HPDE6-E6E7 (cell line): ENCODE data around the gene LRRC15.

Source experiments
- DNase-seq: peaks from one replicate; pipeline ENCODE4 v3.0.0; 2011; ENCODE audit warnings: missing footprints; ENCODE audit errors: extremely low spot score

Gene LRRC15

GRCh38 chr3:194336601-194337355, 32.8 kb downstream of the LRRC15 start:
- no peak for DNase-seq

DNA sequence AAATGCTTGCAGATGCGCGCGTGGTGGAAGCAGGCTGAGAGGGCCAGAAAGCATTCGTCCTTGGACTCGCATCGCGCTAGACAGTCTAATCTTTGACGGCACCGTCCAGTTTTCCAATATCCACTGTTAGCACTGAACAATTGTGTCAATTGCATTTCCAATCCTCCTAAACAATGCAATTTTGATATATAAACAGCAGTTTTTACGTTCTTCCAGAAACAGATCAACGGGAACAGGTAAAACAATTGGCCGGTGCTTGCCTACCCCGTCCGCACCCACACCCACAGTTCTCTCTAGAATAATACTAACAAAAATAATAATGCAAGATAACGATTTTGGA, 35.6 kb downstream of the LRRC15 start:
- DNase-seq, result no peak

DNA sequence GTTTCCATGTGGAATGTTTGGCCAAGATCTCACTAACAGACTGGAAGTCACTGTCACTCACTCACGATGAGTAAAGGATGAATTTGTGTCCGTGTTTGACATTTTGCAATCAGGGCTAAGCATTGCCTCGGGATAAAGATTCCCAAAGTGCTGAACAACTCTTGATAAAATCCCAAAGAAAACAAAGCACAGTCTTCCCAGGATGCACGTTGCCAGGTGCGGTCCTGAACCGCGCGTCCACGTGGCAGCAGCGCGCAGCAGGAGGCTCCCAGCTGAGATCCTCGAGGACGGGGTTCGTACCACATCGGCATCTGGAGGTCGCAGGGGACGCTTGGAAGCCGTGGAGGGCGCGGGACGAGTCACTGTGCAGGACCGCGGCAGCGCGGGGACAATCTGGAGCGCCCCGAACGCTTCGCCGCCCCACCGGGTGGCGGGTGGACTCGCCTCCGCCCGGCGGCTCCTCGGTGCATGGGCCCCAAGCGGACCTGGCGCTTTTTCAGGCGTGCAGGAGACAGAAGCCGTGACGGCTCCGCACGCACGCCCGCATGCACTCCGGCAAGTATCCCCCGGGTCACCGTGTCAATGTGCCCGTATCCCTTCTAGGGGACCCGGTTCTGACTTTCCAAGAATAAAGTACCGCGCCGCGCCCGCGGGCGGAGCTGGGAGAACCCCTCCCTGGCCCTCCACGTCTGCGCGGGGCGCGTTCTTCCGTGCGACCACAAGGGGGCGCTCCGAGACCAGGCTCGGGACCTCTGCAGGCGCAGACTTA, 36.1 kb downstream of the LRRC15 start:
- DNase-seq, result peak; percentile 61

DNA sequence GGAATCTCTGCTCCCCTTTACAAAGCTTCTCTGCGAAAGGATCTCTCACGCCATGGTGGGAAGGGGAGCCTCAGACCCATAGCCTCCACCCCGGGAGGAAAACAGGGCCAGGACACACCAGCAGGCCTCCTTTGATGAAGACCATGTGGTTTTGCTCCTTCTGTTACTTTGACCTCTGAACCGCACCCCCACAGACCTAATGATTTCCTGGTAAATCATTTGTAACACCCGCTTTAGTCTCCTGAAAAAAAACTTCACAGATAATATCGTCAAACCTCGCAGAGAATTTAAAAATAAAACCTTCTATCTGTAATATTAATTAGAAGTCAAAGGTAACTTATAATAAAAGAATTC, 36.7 kb downstream of the LRRC15 start:
- no peak for DNase-seq

GRCh38 chr3:194330579-194330978, 39.0 kb downstream of the LRRC15 start:
- peak; percentile 76 for DNase-seq

DNA sequence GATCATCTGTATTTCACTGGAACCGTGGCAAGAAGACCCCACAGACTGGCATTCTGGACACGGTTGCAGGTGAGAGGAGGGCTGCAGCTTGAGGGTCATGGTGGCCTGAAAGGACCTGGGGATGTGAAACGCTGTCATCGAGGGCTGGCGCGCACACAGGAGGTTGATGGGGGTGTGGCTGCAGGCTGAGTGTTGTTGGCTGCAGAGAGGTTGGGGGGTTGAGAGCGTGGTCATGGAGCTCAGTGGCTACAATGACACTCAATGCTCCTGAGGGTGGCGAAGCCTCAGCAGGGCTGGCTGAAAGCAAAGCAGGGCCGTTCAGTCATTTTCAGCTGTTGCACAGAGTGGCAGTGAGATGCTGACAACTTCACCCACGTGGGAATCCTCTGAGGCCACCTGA, 39.4 kb downstream of the LRRC15 start:
- DNase-seq, result no peak

DNA sequence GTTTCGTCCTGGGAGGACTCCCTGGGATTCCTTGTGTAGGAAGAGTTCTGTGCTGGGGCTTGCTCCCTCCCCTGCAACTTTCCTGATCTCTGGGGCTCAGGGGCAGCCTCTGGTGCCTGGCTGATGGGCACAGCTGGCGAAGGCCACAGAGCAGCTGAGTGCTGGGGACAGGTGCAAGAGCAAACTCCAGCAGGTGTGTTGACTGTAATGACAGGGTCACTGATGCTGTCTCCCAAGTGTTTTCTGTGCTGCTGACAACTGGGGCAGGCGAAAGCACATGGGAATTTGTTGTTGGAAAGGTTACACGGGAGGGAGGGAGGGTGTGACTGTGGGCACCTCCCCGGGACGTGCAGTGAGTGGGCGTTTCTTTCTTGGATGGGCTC, 40.0 kb downstream of the LRRC15 start:
- no peak for DNase-seq

DNA sequence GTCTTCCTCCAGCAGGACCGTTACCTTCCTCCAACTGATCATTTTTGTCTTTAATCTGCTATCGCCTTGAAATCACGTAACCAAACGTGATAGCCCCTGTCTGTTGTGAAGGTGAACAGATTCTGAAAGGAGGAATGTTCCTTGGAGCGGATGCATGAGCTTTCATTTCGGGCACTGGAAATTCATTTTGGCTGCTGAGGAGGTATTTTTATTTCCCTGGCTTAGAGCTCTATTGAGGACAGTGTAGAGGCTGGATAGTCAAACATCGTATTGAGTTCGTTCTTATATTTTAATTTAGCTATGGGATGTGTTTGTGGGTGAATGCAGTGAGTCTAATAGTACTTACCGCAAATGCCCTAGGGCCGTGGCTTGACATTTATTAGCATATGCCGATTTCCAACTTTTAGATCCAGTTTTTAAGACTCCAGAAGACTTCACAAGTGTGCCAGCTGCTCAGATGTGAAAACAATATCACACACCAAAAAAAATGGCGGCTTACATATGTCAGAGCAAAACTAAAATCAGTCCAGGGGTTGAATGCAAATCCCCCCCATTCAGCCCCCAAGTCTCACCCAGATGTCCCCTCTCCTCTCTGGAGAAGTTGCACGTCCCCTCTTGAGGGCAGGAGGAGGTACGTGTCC, 40.5 kb downstream of the LRRC15 start:
- no peak for DNase-seq

GRCh38 chr3:194328053-194328657, 41.4 kb downstream of the LRRC15 start:
- peak; percentile 89 for DNase-seq

- no peak for DNase-seq
These were observed 42.1 kb downstream of the LRRC15 start for GRCh38 chr3:194327218-194328052.

- no peak for DNase-seq
These were observed 42.6 kb downstream of the LRRC15 start for GRCh38 chr3:194326968-194327217.

GRCh38 chr3:194326192-194326967, 43.2 kb downstream of the LRRC15 start:
- DNase-seq, result no peak

DNA sequence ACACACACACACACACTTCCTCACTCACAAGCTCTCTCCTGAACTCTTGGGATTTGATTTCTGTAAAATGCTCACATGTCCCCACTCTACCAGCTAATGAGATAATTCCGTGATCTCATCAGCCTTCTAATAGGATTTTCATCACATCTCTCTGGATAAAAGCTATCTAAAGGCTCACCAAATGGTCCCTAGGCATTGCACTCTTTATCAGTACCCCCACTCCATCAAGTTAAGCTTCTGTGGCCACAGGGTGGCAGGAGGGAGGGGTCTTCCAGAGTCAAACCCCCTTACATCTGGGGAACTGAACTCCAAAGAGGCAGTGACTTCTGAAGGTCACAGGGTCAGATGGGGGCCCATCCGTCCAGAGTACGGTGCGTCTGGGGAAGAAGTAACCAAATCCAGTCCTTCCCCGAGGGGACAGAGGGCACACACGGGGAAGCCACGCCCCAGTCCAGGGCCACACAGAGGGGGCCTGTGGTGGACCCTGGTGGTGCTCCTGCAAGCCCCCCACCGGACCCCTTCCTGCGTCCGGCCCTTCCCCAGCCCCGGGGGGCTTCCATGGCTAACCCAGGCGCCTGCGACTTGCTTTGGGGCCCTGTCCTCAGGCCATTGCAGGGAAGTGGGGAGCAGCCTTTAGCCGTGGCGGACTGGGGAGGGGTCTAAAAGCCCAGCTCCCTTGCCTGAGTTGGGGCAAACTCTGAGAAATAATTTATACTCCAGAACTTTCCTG, 44.0 kb downstream of the LRRC15 start:
- no peak for DNase-seq

GRCh38 chr3:194324823-194325327, 44.7 kb downstream of the LRRC15 start:
- DNase-seq, result no peak

DNA sequence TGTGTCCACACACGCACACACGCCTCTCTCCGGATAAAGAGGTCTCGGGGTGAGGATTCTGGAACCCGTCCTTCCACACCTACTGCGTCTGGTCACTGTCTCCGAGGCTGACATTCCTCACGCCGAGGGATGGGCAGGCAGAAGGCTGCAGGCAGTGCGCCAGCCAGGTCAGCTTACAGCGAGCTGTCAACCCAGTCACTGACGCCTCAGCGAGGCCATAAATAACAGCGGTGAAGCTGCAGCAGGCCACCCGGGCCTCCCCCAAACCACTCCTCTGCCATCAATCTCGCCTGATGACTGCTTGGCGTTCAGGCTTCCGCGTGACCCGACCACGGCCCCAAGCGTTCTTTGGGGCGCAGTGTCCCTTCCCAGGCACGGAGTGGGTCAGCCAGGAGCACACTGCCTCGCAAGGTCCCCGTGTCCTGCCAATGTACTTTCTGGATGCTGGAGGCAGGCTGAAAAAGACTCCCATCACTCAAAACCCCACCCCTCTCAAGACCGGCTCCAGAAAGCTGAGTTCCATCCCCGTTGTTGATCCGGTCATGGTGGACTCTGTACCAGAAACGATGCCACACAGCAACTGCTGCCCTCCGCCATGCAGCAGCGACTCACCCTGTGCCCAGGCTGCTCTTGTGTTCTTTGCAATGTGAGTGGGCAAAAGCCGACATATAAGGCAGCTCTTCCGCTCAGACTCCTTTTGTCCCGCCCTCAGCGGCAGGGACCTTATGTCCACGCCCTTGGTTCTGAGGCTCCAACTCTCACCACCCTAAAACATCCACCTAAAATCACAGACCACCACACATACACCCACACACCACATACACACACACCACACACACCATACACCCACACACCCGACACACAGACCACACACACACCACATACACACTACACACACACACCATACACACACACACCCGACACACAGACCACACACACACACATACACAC, 45.5 kb downstream of the LRRC15 start:
- DNase-seq, result peak; percentile 69

DNA sequence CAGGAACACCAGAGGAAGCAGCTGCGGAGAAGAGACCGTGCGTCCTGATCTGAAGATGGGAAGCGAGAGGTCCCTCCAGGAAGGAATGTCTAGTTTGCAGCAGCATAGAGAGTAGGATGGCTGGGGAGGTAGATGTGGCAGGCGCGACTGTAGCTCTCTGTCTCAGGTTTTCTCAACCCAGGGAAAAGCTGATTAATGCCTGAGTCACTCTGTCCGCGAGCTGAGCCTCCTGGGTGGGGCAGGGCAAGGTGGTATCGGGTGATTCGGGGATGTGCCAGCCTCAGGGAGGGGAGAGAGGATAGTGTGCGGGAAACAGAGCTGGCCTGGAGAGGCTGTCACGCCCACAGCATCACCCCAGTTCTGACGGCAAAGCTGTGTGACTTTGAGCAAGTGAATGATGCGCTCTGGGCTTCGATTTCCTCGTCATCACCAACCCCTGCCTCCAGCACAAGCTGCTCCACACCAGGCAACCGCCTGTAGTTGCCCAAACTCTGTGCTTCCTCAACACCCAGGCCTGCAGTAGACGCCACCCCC, 46.8 kb downstream of the LRRC15 start:
- peak; percentile 89 for DNase-seq

GRCh38 chr3:194321693-194322640, 47.6 kb downstream of the LRRC15 start:
- DNase-seq, result no peak
